T-helper 1 cell treated with Interleukin-12 subunit alpha and Interleukin-12 subunit beta and Interleukin-4 antibody, amounts not matched to agents 30 μg/mL and 1 μg/mL, for 36 hours (primary cell): ENCODE results near the gene DLEU7.

Source experiments
- H3K27ac Mint-ChIP-seq: one replicate; pipeline ENCODE4 v1.8.0; 2021; ENCODE audit warnings: mild to moderate bottlenecking, mixed read lengths
- H3K27me3 Mint-ChIP-seq: one replicate; pipeline ENCODE4 v1.8.0; 2021; ENCODE audit warnings: low read depth, mixed read lengths
- H3K36me3 Mint-ChIP-seq: one replicate; pipeline ENCODE4 v1.8.0; 2021; ENCODE audit warnings: low read depth, mixed read lengths
- H3K4me1 Mint-ChIP-seq: one replicate; pipeline ENCODE4 v1.8.0; 2021; ENCODE audit warnings: low read depth, mixed read lengths
- H3K4me3 Mint-ChIP-seq: one replicate; pipeline ENCODE4 v1.8.0; 2021; ENCODE audit warnings: mild to moderate bottlenecking, moderate library complexity, mixed read lengths
- H3K9me3 Mint-ChIP-seq: one replicate; pipeline ENCODE4 v1.8.0; 2021; ENCODE audit warnings: mixed read lengths

The DLEU7 gene

DNA sequence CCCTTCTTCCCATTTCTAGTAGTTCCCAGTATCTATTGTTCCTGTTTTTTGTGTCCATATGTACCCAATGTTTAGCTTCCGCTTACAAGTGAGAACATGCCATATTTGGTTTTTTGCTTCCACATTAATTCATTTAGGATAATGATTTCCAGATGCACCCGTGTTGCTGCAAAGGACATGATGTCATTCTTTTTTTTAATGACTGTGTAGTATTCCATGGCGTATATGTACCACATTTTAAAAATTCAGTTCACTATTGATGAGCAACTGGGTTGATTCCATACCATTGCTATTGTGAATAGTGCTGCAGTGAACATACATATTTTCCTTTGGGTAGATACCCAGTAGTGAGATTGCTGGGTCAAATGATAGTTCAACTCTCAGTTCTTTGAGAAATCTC is 50.5 kb downstream of the DLEU7 start:
- H3K27ac Mint-ChIP-seq: no peak overlapping the region

DNA sequence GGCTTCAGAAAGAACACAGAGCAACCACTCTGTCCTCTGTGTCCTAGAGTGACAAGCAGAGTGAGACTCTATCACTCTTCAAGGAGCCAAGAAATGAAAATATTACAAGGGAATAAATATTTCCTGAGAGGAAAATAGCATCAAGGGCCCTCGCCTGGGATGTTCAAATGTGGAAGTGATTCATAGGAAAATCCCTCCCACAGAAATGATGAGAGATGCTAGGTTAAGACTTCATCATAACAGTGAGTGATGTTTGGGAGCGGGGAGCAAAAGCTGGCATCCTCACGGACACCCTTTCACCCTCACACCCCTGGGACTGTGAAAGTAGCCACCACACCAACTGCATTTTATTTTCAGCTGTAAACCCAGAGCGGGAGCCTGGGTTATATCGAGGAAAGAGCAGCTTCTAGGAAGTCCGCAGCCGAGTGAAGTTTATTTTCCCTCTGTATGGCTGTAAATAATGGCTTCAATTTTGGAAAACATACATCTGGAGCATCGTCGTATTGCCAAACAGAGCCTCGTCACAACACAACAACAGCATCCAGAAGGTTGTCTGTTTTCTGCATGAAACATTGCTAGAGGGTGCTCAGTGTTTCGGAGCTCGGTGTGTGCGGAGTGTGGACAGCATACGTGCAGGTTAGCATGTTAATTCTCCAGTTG is 54.8 kb downstream of the DLEU7 start:
- Mint-ChIP-seq H3K9me3 (no peaks in the 10 kb centered on the region), H3K4me1 (no peaks in the 10 kb centered on the region), H3K27me3 (no peaks in the 10 kb centered on the region), H3K4me3 (no peak overlapping the region), H3K27ac (no peak overlapping the region), H3K36me3 (no peaks in the 10 kb centered on the region)

More for the DNA sequence above, 50.5 kb downstream of the DLEU7 start:
- H3K4me1 Mint-ChIP-seq: no peaks in the 10 kb centered on the region
- H3K9me3 Mint-ChIP-seq: no peaks in the 10 kb centered on the region
- H3K27me3 Mint-ChIP-seq: no peaks in the 10 kb centered on the region
- no peaks in the 10 kb centered on the region for H3K36me3 Mint-ChIP-seq
- no peak overlapping the region for H3K4me3 Mint-ChIP-seq

DNA sequence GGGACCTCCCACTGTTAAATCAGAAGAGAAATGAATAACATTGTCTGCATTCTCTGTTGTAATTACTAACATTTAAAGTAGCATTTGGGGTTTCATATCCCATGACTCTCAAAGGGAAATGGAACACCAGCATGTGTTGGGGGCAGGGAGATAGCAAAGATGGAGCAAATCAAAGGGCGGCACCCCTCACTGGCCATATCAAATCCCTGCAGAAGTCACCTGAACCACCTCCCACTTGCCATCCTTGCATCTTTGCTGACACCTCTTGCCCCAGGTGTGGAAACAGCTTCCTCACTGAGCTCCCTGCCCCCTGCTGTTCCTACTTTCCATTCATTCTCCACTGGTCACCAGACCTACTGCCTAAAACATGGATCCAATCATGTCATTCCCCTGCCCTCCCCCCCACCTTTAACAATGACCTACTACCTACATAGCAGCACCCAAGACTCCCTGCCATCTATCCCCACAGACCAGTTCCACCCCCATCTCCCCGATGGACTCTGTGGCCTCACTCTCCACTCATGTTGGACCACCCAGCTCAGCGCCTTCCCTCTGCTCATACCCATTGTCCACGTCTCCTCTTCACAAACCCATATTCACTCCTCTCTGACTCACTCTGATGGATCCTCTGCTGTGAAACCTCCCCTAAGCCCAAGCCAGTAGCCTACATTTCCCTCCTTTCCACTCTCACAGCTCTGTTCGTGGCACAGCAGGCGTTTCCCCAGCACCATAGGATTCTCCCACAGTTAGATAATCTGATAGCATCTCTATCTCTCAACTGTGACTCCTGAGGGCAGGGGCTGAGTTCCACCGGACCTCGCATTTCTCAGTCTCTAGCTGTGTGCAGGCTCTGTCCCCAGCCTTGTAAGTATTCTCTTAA is 55.9 kb downstream of the DLEU7 start:
- no peaks in the 10 kb centered on the region for H3K9me3 Mint-ChIP-seq
- peaks cover 1% of the 10 kb centered on the region for H3K27me3 Mint-ChIP-seq
- H3K4me1 Mint-ChIP-seq: no peaks in the 10 kb centered on the region
- no peak overlapping the region for H3K4me3 Mint-ChIP-seq
- H3K27ac Mint-ChIP-seq: no peak overlapping the region
- no peaks in the 10 kb centered on the region for H3K36me3 Mint-ChIP-seq

DNA sequence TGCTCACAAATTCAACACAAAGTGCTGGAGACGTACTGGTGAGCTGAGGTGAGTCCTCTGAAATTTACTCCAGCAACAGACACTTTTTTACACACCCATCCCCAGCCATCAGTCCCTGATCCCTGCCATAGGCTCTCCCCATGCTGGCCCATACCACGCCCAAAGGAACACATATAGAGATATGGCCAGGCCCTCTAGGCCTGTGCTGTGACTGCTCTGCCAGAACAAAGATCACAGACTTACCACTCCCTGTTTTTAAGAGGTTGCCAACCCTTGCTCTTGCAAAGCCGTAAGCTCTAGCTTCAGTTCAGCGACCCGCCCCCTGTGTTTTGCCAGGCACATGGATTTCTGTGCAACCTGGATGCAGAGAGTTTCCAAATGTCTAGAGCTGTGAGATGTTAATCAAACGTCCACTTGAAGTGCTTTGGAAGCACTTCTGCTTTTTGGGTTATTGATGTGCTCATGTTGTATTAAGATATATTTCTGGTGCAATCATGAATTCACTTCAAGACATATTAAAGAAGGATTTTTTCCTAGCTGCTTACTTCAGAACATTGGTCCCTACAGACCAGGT is 59.7 kb downstream of the DLEU7 start:
- Mint-ChIP-seq H3K36me3 (no peaks in the 10 kb centered on the region), H3K9me3 (no peaks in the 10 kb centered on the region), H3K27ac (no peak overlapping the region), H3K4me1 (no peaks in the 10 kb centered on the region), H3K4me3 (no peak overlapping the region), H3K27me3 (peaks cover 9% of the 10 kb centered on the region)

DNA sequence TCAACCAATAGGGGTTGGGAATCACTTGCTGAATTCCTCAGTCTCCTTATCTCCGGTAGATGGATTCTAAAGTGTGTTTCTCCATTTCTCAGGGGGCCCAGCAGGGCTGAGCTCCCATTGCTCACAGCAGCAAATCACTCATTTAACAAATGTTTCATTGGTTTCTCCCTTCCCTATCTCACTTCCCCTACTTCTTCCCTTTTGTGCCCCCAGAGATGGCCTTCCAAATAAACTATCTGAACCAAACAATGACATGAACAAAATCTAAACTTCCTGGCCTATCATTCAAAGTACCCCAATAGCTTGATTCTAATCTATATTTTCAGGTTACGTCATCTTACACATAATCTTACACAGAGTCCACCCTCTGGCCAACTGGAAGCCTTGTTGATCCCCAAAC is 60.4 kb downstream of the DLEU7 start:
- Mint-ChIP-seq H3K27ac (no peak overlapping the region), H3K4me3 (no peak overlapping the region), H3K27me3 (peaks cover 12% of the 10 kb centered on the region), H3K9me3 (no peaks in the 10 kb centered on the region), H3K36me3 (no peaks in the 10 kb centered on the region), H3K4me1 (no peaks in the 10 kb centered on the region)

DNA sequence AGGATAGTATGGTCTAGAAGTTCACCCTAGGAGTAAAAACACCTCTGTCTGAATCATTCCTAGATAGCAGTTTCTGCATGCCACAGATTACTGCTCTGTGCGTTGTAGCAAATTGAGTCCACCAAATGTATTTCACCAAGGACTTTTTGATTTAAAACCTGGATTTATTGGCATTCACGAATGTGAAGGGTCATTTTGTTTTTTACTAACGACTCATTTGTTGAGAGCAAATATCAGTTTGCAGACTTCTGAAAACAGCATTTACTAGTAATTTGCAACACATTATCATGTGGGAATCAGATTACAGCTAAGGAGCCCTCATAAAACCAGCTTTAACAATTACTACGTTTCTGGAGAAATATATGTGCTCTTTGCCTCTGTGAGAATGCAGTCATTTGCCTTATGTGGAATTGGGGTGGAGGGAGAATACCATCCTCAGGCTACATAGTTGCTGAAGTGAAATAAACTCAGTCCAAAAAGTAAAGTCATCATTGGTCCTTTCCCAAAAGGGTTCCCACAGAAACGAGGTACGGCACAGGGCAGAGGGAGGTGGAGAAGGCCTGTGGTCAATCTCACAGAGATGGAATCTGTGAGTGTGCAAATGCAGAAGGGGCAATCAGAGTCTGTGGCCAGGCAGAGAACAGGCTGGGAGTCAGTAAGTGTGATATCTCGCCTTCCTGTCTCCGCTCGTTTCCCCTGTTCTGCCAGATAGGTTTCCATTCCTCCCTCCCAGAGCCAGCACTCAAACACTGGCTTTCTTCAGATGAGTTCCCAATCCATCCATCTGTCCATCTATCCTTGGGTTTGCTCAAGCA is 63.1 kb downstream of the DLEU7 start:
- no peak overlapping the region for H3K4me3 Mint-ChIP-seq
- no peaks in the 10 kb centered on the region for H3K4me1 Mint-ChIP-seq
- H3K27ac Mint-ChIP-seq: no peak overlapping the region
- no peaks in the 10 kb centered on the region for H3K36me3 Mint-ChIP-seq
- peaks cover 31% of the 10 kb centered on the region for H3K27me3 Mint-ChIP-seq
- peaks cover 5% of the 10 kb centered on the region for H3K9me3 Mint-ChIP-seq

DNA sequence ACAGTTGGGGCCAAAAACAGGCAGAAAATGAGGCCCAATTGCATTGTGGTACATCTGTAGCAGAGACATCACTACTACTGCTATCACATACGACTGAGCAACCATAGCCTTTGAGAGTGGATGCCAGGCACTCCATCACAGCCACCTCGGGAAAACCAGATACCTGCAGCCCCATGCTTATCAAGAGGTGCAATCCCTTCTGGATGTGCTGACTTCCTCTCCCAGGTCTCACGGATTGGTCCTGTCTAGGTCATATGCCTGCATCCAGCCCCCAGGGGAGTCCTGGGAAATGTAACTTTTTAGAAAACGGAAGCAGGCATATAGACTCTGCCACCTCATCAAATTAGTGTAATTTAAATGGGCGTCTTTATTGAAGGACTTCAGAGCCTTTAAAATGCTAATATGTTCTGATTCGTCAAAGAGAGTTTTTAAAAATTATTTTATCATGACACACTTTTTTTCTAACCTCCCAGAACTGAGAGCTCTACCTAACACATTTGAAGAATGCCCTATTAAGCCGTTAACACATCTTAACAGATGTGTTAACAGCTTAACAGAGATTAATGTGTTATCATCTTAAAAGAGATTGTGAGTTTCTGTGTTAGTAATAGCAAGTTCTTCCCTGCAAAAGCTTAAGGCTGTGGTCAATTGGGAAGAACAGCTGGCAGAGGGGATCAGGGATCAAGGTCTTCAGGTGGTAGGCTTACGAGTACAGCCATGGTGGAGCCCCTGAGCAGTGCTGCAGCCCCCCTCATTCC is 63.9 kb downstream of the DLEU7 start:
- Mint-ChIP-seq H3K36me3 (no peaks in the 10 kb centered on the region), H3K4me1 (no peaks in the 10 kb centered on the region), H3K27me3 (peaks cover 35% of the 10 kb centered on the region), H3K27ac (no peak overlapping the region), H3K9me3 (peaks cover 11% of the 10 kb centered on the region), H3K4me3 (no peak overlapping the region)
